ENCODE data around the gene AQP3.

DNA sequence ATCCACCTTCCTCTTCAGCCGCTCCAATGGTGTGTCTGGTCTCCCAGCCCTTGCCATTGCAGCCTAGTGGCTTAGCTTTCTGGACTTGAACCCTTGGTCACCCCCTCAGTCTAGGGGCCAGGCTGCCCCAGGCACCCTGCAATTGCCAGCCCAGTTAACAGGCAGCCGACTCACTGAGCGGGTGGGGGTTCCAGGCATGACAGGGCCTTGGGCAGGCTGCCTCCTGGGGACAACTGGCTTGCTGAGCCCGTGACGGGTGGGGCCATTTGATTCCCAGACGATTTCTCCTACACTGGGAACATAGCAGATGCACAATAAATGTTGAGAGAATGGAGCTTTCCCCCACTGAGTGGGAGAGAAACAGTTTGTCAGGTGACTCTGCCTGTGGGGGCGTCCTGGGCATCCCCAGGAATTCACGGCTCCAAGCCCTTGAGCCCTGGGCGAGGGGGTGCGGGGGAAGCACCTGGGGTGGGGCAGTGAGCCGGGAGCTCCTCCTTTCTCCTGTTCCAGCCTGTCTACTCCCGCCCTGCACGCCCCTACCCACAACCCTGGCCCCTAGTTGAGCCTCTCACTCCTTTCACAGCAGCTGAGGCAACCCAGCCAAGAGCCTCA lies 32.4 kb downstream of the AQP3 start:
- TF ChIP-seq, protein P1, sequence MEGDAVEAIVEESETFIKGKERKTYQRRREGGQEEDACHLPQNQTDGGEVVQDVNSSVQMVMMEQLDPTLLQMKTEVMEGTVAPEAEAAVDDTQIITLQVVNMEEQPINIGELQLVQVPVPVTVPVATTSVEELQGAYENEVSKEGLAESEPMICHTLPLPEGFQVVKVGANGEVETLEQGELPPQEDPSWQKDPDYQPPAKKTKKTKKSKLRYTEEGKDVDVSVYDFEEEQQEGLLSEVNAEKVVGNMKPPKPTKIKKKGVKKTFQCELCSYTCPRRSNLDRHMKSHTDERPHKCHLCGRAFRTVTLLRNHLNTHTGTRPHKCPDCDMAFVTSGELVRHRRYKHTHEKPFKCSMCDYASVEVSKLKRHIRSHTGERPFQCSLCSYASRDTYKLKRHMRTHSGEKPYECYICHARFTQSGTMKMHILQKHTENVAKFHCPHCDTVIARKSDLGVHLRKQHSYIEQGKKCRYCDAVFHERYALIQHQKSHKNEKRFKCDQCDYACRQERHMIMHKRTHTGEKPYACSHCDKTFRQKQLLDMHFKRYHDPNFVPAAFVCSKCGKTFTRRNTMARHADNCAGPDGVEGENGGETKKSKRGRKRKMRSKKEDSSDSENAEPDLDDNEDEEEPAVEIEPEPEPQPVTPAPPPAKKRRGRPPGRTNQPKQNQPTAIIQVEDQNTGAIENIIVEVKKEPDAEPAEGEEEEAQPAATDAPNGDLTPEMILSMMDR (IDR thresholded peaks at IDR 0.05 in 4 of 5, conservative IDR thresholded peaks at IDR 0.05 in 1 of 5), result no peak
- TF ChIP-seq POLR2A (IDR thresholded peaks at IDR 0.05), result no peak

All from gastrocnemius medialis (tissue), 4 donors.